ENCODE results near the gene ALAS1.
"Not testable (repeated sequence)": the region's sequence is repeated elsewhere in the genome, so short reads cannot be mapped to it uniquely, and the experiment has no call there.

The ALAS1 gene

GRCh38 chr3:52176951-52177700 lies 20.8 kb upstream of the ALAS1 start:
- no peak for DNase-seq (ENCODE audit: low read depth, low spot score)

GRCh38 chr3:52177701-52178042 lies 20.3 kb upstream of the ALAS1 start:
- DNase-seq (ENCODE audit: low read depth, low spot score), result no peak

- DNase-seq (ENCODE audit: low read depth, low spot score), result not testable (repeated sequence)
These were observed 19.8 kb upstream of the ALAS1 start for GRCh38 chr3:52178126-52178525.

- DNase-seq (ENCODE audit: low read depth, low spot score), result no peak
These were observed 19.4 kb upstream of the ALAS1 start for GRCh38 chr3:52178537-52178936.

GRCh38 chr3:52181543-52181942 lies 16.4 kb upstream of the ALAS1 start:
- no peak for DNase-seq (ENCODE audit: low read depth, low spot score)

GRCh38 chr3:52182196-52182595 lies 15.8 kb upstream of the ALAS1 start:
- no peak for DNase-seq (ENCODE audit: low read depth, low spot score)

- no peak for DNase-seq (ENCODE audit: low read depth, low spot score)
These were observed 15.3 kb upstream of the ALAS1 start for GRCh38 chr3:52182691-52183090.

GRCh38 chr3:52183786-52184445 lies 14.0 kb upstream of the ALAS1 start:
- DNase-seq (ENCODE audit: low read depth, low spot score), result no peak

GRCh38 chr3:52184690-52185089 lies 13.3 kb upstream of the ALAS1 start:
- no peak for DNase-seq (ENCODE audit: low read depth, low spot score)

- no peak for DNase-seq (ENCODE audit: low read depth, low spot score)
These were observed 12.6 kb upstream of the ALAS1 start for GRCh38 chr3:52185311-52185710.

GRCh38 chr3:52185837-52186236 lies 12.1 kb upstream of the ALAS1 start:
- DNase-seq (ENCODE audit: low read depth, low spot score), result no peak

GRCh38 chr3:52186729-52187128 lies 11.2 kb upstream of the ALAS1 start:
- DNase-seq (ENCODE audit: low read depth, low spot score), result no peak

- no peak for DNase-seq (ENCODE audit: low read depth, low spot score)
These were observed 9.4 kb upstream of the ALAS1 start for GRCh38 chr3:52188556-52188955.

- no peak for DNase-seq (ENCODE audit: low read depth, low spot score)
These were observed 7.5 kb upstream of the ALAS1 start for GRCh38 chr3:52190294-52191074.

- DNase-seq (ENCODE audit: low read depth, low spot score), result no peak
These were observed 6.3 kb upstream of the ALAS1 start for GRCh38 chr3:52191663-52192062.

- no peak for DNase-seq (ENCODE audit: low read depth, low spot score)
These were observed 4.9 kb upstream of the ALAS1 start for GRCh38 chr3:52193065-52193464.

- no peak for DNase-seq (ENCODE audit: low read depth, low spot score)
These were observed 3.3 kb upstream of the ALAS1 start for GRCh38 chr3:52194485-52195290.

- DNase-seq (ENCODE audit: low read depth, low spot score), result no peak
These were observed 2.7 kb upstream of the ALAS1 start for GRCh38 chr3:52195291-52195597.

- no peak for DNase-seq (ENCODE audit: low read depth, low spot score)
These were observed 2.1 kb upstream of the ALAS1 start for GRCh38 chr3:52195823-52196331.

- DNase-seq (ENCODE audit: low read depth, low spot score), result no peak
These were observed 983 bp upstream of the ALAS1 start for GRCh38 chr3:52196977-52197376.

GRCh38 chr3:52197499-52197841 lies 490 bp upstream of the ALAS1 start:
- DNase-seq (ENCODE audit: low read depth, low spot score), result no peak

All from iPS DF 19.7 (cell line).